KMS-11 (cell line): Measurements from ENCODE around the gene IGFLR1.
"Not testable (repeated sequence)": the region's sequence is repeated elsewhere in the genome, so short reads cannot be mapped to it uniquely, and the experiment has no call there.

ENCODE experiments used
- H2AFZ ChIP-seq: fragments of 200-600 bp; sonication (generic); 2 replicates; pipeline ENCODE4 v1.6.1; 2016; ENCODE audit warnings: antibody characterized with exemption, mixed run types, low read depth
- H3K27ac ChIP-seq: fragments of 200-600 bp; sonication (generic); 2 replicates; pipeline ENCODE4 v1.6.1; 2016; ENCODE audit warnings: mild to moderate bottlenecking, mixed run types
- H3K27me3 ChIP-seq: fragments of 200-600 bp; sonication (generic); 2 replicates; pipeline ENCODE4 v1.6.1; 2017; ENCODE audit warnings: mild to moderate bottlenecking, low read depth, mixed run types, moderate library complexity; ENCODE audit not compliant: insufficient read depth
- H3K36me3 ChIP-seq: fragments of 200-600 bp; sonication (generic); 2 replicates; pipeline ENCODE4 v1.6.1; 2017; ENCODE audit warnings: mild to moderate bottlenecking, mixed run types; ENCODE audit not compliant: insufficient read depth
- H3K4me1 ChIP-seq: fragments of 200-600 bp; sonication (generic); 2 replicates; pipeline ENCODE4 v1.6.1; 2016; ENCODE audit warnings: mild to moderate bottlenecking, low read depth, mixed run types; ENCODE audit not compliant: poor library complexity, severe bottlenecking
- H3K4me2 ChIP-seq: fragments of 200-600 bp; sonication (generic); 2 replicates; pipeline ENCODE4 v1.7.0; 2016; ENCODE audit warnings: mild to moderate bottlenecking, mixed run types
- H3K4me3 ChIP-seq: fragments of 200-600 bp; sonication (generic); IDR thresholded peaks from 2 replicates; pipeline ENCODE4 v1.6.1; 2017; ENCODE audit warnings: low read depth, low read length, mixed read lengths; ENCODE audit not compliant: insufficient read depth
- H3K79me2 ChIP-seq: fragments of 200-600 bp; sonication (generic); 2 replicates; pipeline ENCODE4 v1.6.1; 2016; ENCODE audit warnings: low read depth, mixed run types; ENCODE audit not compliant: insufficient read depth
- H3K9ac ChIP-seq: fragments of 200-600 bp; sonication (generic); 2 replicates; pipeline ENCODE4 v1.6.1; 2016; ENCODE audit warnings: mild to moderate bottlenecking, mixed run types
- H4K20me1 ChIP-seq: fragments of 200-600 bp; sonication (generic); 2 replicates; pipeline ENCODE4 v1.6.1; 2016; ENCODE audit warnings: mild to moderate bottlenecking, mixed run types; ENCODE audit not compliant: insufficient read depth
- CTCF ChIP-seq: fragments of 200-600 bp; sonication (generic); conservative IDR thresholded peaks from 2 replicates; pipeline ENCODE4 v1.6.1; 2017; ENCODE audit warnings: low read depth, mild to moderate bottlenecking, antibody characterized with exemption, low read length, moderate library complexity, mixed read lengths

The IGFLR1 gene

DNA sequence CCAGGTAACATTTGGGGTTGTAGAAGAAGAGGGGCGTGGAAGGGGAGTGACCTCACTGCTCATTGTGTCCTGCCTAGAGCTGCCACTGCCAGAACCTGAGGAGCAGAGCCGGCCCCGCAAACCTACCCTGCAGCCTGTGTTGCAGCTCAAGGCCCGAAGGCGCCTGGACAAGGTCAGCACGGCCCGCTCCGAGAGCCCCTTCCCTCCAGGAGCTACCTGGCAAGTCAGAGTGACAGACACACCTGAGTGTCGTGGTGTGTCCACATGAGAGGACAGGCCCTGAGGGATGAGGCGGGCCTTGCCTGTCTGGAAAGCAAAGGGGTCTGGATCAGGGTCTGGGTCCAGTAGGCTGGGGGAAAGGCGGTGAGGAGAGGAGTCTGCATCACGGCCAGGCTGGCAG is 17.7 kb downstream of the IGFLR1 start:
- peaks cover 3% of the 10 kb centered on the region for H3K4me1 ChIP-seq
- no peaks in the 10 kb centered on the region for H4K20me1 ChIP-seq
- no peaks in the 10 kb centered on the region; the same call in 1 of the 2 replicates for H3K36me3 ChIP-seq
- TF ChIP-seq CTCF, result no peak
- H2AFZ ChIP-seq, result no peak overlapping the region
- peaks cover 9% of the 10 kb centered on the region for H3K79me2 ChIP-seq
- no peak overlapping the region for H3K4me2 ChIP-seq
- no peak overlapping the region for H3K27ac ChIP-seq
- H3K9ac ChIP-seq, result no peak overlapping the region
- no peak overlapping the region for H3K4me3 ChIP-seq
- no peaks in the 10 kb centered on the region for H3K27me3 ChIP-seq

GRCh38 chr19:35724132-35724531 is 18.1 kb downstream of the IGFLR1 start:
- H3K9ac ChIP-seq, H2AFZ ChIP-seq, H3K36me3 ChIP-seq, H3K27ac ChIP-seq, H3K27me3 ChIP-seq, H3K4me2 ChIP-seq, H3K4me1 ChIP-seq, H3K4me3 ChIP-seq, H4K20me1 ChIP-seq: not testable (repeated sequence)
- H3K79me2 ChIP-seq, result peaks cover 14% of the 10 kb centered on the region

- Histone ChIP-seq H3K36me3 (no peaks in the 10 kb centered on the region; the same call in 1 of the 2 replicates), H3K27ac (no peak overlapping the region), H3K9ac (no peak overlapping the region), H3K4me3 (no peak overlapping the region), H3K79me2 (peaks cover 18% of the 10 kb centered on the region), H3K27me3 (no peaks in the 10 kb centered on the region), H3K4me1 (peaks cover 10% of the 10 kb centered on the region), H2AFZ (no peak overlapping the region), H3K4me2 (no peak overlapping the region), H4K20me1 (no peaks in the 10 kb centered on the region)
- TF ChIP-seq CTCF, result no peak
Observed at GRCh38 chr19:35723671-35724070, 18.6 kb downstream of the IGFLR1 start.

DNA sequence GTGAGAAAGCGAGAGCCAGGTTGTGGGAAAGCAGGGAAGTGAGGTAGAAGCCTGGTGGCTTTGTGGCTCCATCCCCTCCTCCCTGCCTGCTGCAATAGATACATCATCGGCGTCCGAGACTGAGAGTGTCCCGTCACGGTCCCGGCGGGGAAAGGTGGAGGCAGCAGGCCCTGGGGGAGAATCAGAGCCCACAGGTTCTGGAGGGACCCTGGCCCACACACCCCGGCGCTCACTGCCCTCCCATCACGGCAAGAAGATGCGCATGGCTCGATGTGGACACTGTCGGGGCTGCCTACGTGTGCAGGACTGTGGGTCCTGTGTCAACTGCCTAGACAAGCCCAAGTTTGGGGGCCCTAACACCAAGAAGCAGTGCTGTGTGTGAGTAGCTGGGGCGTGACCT is 19.4 kb downstream of the IGFLR1 start:
- no peak overlapping the region for H3K4me2 ChIP-seq
- peaks cover 10% of the 10 kb centered on the region for H3K4me1 ChIP-seq
- no peak overlapping the region for H3K9ac ChIP-seq
- H3K36me3 ChIP-seq, result no peaks in the 10 kb centered on the region; the same call in 1 of the 2 replicates
- H3K4me3 ChIP-seq, result no peak overlapping the region
- peaks cover 24% of the 10 kb centered on the region for H3K79me2 ChIP-seq
- no peak for TF ChIP-seq CTCF
- H4K20me1 ChIP-seq, result no peaks in the 10 kb centered on the region
- no peak overlapping the region for H3K27ac ChIP-seq
- no peak overlapping the region for H2AFZ ChIP-seq
- H3K27me3 ChIP-seq, result no peaks in the 10 kb centered on the region

DNA sequence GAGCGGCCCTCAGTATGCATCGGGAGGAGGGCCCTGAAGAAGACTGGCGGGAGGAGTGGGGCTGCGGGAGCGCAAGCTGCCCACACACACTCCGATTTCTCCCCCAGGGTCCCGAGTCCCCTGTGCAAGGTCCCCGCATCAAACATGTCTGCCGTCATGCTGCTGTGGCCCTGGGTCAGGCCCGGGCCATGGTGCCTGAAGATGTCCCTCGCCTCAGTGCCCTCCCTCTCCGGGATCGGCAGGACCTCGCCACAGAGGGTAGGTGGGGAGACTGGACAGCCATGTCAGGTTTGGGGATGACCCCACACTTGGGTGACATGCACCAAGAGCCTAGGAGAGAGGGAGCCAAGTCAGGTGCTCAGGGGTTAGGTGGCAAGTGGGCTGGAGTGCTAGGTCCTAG is 19.8 kb downstream of the IGFLR1 start:
- Histone ChIP-seq H3K27ac (no peak overlapping the region), H3K9ac (no peak overlapping the region), H3K4me2 (no peak overlapping the region), H3K4me1 (peaks cover 10% of the 10 kb centered on the region), H3K36me3 (no peaks in the 10 kb centered on the region; the same call in 1 of the 2 replicates), H3K79me2 (peaks cover 24% of the 10 kb centered on the region), H2AFZ (no peak overlapping the region), H3K4me3 (no peak overlapping the region), H3K27me3 (no peaks in the 10 kb centered on the region), H4K20me1 (no peaks in the 10 kb centered on the region)
- no peak for TF ChIP-seq CTCF
